Measurements from ENCODE around the gene PGAP3.

The PGAP3 gene

DNA sequence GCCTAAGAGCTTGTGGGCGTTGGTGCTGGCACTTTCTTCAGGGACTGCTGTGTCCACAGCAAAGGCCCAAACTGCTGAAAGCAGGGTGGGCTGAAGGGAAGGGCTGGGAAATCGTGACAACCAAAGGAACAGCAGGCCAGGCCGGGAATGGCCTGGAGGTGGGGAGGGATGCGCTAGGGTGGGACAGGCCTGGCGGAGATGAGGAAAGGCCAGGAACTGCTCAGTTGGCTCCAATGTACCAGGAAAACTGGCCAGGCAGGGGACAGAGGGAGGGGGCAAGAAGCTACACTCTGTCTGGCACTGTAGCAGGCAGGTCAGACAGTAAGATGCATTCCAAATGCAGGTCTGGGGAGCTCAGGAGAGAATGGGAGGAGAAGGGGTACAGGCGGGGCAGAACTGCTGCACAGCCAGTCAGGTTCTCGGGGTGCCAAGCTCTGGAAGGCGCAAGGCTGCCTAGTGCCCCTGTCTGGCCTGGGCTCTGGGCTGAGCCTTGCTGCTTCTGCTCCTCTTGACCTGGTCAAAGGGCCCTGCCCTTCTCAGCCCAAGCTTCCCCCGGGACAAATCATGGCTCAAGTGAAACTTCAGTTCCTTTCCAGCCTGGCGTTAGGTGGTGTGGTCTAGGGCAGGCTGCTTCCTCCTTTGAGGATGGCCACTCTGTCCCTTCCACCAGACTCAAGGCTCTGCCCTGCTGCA is 12.3 kb downstream of the PGAP3 start:
- in situ Hi-C loops (cut with MboI; ENCODE audit: low pct_unique_long_range_greater_than_20kb, low sequenced_read_pairs): no loop called here
- DNase-seq: no peak

DNA sequence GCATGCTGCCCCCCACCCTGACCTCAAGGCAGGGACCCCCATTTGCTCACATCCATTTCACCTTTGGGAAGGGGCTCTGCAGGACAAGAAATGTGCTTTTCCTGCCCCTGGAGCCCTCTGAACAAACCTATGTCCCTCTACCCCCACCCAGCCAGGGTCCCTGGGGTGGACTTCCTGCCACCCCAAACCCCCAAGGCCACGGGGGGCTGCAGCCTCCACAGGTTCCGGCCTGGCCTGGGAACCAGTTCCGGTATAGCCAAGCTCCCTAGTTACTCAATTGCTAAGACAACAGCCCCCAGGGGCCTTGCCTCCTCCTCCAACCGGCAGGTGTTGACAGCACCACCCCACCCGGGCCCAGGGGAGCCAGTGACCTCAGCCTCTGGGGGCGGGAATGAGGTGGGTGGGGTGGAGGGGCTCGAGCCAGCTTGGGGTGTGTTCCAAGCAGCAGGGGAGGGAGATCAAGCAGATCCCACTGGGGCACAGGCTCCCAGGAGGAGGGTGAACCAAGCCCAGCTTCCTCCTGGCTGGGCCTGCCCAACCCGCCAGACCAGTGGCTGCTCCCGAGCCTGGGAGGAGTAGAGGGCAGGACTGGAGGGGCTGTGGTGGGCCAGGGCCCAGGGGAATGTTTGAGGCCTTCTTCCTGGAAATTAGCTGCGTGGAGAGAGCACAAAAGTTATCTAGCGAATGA is 13.0 kb downstream of the PGAP3 start:
- in situ Hi-C loops (cut with MboI; ENCODE audit: low pct_unique_long_range_greater_than_20kb, low sequenced_read_pairs): loop anchor here (25.0 kb wide), 1 partner anchor 113 kb away; no protein-coding TSS in a partner anchor
- DNase-seq: no peak

DNA sequence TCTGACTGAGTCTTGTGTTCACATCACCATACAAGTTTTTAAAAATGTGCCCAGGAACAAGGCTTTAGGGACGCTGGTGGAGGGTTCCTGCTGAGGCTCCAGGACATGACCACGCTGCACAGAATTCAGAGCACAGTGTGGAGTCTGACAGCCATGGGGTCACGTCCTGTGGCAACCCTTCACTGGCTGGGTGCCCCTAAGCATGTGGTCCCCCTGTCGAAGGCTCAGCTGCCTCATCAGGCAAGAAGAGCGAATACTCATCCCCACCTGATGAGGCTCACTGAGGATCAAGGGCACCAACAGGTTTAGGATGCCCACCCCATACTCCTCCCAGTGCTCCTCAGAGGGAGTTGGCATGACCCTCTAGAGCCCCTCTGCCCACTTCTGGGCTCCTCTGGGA is 13.7 kb downstream of the PGAP3 start:
- no peak for DNase-seq
- in situ Hi-C loops (cut with MboI; ENCODE audit: low pct_unique_long_range_greater_than_20kb, low sequenced_read_pairs): loop anchor here (25.0 kb wide), 1 partner anchor 112 kb away; no protein-coding TSS in a partner anchor

DNA sequence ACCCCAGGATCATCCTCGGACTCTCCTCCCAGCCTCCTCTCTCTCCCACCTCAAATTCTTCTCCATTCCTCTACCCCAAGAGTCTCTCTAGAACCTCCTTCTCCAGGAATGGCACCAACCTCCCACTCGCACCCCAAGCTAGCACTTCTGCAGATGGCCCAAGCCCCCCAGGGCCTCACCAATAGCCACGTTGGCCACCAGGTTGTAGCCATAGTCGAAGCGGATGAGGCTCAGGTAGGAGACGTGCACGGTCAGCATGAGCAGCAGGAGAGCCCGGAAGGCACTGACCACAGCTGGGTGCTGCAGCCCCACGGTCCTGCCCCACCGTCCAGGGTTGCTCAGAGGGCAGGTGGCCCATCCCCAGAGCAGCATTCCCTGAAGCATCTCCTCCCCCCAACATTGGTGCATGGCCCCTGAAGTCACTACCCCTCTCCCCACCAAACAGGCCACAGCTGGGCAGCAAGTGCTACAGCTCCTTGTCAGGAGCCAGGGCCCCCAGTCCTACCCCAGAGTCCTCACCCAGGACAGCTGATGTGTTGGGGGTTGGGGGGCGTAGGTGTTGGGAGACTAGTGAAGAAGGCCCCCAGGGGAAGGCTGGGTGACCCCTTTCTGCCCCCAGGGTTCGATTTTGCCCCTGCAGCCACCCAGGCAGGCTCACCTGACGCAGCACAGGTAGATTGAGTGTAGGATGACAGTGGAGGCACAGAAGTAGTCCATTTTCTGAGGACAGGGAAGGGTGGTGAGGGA is 14.3 kb downstream of the PGAP3 start:
- in situ Hi-C loops (cut with MboI; ENCODE audit: low pct_unique_long_range_greater_than_20kb, low sequenced_read_pairs): loop anchor here (25.0 kb wide), 1 partner anchor 111 kb away; no protein-coding TSS in a partner anchor
- no peak for DNase-seq

- in situ Hi-C loops (cut with MboI; ENCODE audit: low pct_unique_long_range_greater_than_20kb, low sequenced_read_pairs): loop anchor here (25.0 kb wide), 1 partner anchor 110 kb away; no protein-coding TSS in a partner anchor
- no peak for DNase-seq
Measured at GRCh38 chr17:39672522-39673334, 15.1 kb downstream of the PGAP3 start.

- no peak for DNase-seq
- in situ Hi-C loops (cut with MboI; ENCODE audit: low pct_unique_long_range_greater_than_20kb, low sequenced_read_pairs): loop anchor here (25.0 kb wide), 1 partner anchor 110 kb away; no protein-coding TSS in a partner anchor
Measured at GRCh38 chr17:39671651-39672521, 16.0 kb downstream of the PGAP3 start.

- DNase-seq: no peak
- in situ Hi-C loops (cut with MboI; ENCODE audit: low pct_unique_long_range_greater_than_20kb, low sequenced_read_pairs): loop anchor here (25.0 kb wide), 1 partner anchor 108 kb away; no protein-coding TSS in a partner anchor
Measured at GRCh38 chr17:39670746-39671145, 17.1 kb downstream of the PGAP3 start.

- DNase-seq: no peak
- in situ Hi-C loops (cut with MboI; ENCODE audit: low pct_unique_long_range_greater_than_20kb, low sequenced_read_pairs): loop anchor here (25.0 kb wide), 1 partner anchor 108 kb away; no protein-coding TSS in a partner anchor
Measured at GRCh38 chr17:39669897-39670735, 17.7 kb downstream of the PGAP3 start.

DNA sequence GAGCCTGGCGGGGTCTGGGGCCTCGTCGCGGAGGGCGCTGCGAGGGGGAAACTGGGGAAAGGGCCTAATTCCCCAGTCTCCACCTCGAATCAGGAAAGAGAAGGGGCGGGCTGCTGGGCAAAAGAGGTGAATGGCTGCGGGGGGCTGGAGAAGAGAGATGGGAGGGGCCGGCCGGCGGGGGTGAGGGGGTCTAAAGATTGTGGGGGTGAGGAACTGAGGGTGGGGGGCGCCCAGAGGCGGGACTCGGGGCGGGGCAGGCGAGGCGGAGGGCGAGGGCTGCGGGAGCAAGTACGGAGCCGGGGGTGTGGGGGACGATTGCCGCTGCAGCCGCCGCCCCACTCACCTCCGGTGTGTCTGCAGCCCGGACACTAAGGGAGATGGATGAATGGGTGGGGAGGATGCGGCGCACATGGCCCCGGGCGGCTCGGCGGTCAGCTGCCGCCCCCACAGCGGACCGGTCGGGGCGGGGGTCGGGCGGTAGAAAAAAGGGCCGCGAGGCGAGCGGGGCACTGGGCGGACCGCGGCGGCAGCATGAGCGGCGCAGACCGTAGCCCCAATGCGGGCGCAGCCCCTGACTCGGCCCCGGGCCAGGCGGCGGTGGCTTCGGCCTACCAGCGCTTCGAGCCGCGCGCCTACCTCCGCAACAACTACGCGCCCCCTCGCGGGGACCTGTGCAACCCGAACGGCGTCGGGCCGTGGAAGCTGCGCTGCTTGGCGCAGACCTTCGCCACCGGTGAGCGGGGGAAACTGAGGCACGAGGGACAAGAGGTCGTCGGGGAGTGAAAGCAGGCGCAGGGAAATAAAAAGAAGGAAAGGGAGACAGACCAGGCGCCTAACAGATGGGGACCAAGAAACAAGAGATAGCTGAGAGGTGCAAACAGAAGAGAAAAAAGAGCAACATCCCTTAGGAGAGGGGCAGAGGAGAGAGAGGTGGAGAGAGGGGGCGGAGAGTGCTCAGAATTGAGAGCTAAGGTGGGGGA is 19.6 kb downstream of the PGAP3 start, which contains the start of gene PNMT:
PNMT (plus strand) TSS at position 509 of the 980 bp plus-strand sequence; CDS start at position 532, 23 bp downstream.
- peak; percentile 40 for DNase-seq

GRCh38 chr17:39667262-39667944 is 20.5 kb downstream of the PGAP3 start:
- in situ Hi-C loops (cut with MboI; ENCODE audit: low pct_unique_long_range_greater_than_20kb, low sequenced_read_pairs): loop anchor here (25.0 kb wide), 1 partner anchor 105 kb away; no protein-coding TSS in a partner anchor
- no peak for DNase-seq

More for the DNA sequence above, 19.6 kb downstream of the PGAP3 start, which contains the start of gene PNMT:
- in situ Hi-C loops (cut with MboI; ENCODE audit: low pct_unique_long_range_greater_than_20kb, low sequenced_read_pairs): loop anchor here (25.0 kb wide), 1 partner anchor 106 kb away; no protein-coding TSS in a partner anchor

DNA sequence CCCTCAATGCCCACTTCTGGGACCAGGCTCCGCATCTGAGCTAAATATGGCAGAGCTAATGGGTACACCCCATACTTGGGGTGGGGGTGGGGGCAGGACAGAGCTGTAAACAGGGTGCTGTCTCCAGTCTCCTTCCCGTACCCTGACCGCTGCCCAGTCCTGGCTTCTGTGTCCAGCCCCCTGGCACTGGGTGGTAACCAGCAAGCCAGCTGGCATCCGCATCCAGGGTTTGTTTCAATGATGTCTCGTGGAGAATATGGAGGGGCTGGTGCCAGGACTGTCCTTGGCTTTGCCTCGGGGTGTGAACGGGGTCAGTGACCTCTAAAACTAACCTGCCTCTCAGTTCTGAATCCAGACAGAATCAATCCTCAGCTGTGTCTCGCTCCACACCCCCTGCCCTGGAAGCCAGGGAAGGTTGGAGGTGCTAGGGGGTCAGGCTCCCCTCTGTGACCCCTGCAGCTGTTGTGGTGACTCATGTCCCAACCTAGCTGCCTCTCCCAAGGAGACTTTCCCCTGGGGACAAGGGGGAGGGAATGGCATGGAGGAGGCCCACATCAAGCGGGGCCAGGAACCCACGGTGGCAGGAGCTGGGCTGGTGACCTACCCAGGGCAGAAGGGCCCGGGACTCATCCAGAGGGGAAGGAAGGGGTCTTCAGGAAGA is 21.1 kb downstream of the PGAP3 start:
- no peak for DNase-seq
- in situ Hi-C loops (cut with MboI; ENCODE audit: low pct_unique_long_range_greater_than_20kb, low sequenced_read_pairs): loop anchor here (25.0 kb wide), 1 partner anchor 104 kb away; no protein-coding TSS in a partner anchor

DNA sequence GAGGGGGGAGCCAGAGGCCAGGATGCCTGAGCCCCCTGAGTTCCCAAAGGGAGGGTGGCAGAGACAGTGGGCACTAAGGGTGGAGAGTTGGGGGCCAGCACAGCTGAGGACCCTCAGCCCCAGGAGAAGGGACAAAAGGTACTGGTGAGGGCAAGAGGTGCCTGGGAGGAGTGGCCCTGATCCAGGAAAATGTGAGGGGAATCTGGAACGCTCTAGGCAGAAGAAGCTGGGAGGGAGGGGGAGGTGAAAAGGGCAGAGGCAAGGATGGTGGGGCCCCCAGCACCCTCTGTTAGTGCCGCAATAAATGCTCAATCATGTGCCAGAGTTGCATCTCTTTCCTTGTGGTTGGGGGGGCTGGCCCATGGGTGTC is 21.6 kb downstream of the PGAP3 start:
- DNase-seq: no peak
- in situ Hi-C loops (cut with MboI; ENCODE audit: low pct_unique_long_range_greater_than_20kb, low sequenced_read_pairs): loop anchor here (25.0 kb wide), 1 partner anchor 104 kb away; no protein-coding TSS in a partner anchor

DNA sequence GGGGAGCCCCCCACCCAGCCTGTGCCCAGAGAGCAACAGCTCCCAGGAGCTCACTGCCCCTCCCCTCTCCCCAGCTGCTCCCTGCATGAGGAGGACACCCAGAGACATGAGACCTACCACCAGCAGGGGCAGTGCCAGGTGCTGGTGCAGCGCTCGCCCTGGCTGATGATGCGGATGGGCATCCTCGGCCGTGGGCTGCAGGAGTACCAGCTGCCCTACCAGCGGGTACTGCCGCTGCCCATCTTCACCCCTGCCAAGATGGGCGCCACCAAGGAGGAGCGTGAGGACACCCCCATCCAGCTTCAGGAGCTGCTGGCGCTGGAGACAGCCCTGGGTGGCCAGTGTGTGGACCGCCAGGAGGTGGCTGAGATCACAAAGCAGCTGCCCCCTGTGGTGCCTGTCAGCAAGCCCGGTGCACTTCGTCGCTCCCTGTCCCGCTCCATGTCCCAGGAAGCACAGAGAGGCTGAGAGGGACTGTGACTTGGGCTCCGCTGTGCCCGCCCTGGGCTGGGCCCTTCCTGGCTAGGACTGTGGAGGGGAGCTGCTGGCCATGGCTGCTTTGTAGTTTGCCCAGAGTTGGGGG is 22.1 kb downstream of the PGAP3 start:
- DNase-seq: no peak
- in situ Hi-C loops (cut with MboI; ENCODE audit: low pct_unique_long_range_greater_than_20kb, low sequenced_read_pairs): loop anchor here (25.0 kb wide), 1 partner anchor 103 kb away; no protein-coding TSS in a partner anchor

Measured in KBM-7 (cell line).